ENCODE results near the gene MMP23B.
"Not testable (repeated sequence)": the region's sequence is repeated elsewhere in the genome, so short reads cannot be mapped to it uniquely, and the experiment has no call there.

MMP23B gene

DNA sequence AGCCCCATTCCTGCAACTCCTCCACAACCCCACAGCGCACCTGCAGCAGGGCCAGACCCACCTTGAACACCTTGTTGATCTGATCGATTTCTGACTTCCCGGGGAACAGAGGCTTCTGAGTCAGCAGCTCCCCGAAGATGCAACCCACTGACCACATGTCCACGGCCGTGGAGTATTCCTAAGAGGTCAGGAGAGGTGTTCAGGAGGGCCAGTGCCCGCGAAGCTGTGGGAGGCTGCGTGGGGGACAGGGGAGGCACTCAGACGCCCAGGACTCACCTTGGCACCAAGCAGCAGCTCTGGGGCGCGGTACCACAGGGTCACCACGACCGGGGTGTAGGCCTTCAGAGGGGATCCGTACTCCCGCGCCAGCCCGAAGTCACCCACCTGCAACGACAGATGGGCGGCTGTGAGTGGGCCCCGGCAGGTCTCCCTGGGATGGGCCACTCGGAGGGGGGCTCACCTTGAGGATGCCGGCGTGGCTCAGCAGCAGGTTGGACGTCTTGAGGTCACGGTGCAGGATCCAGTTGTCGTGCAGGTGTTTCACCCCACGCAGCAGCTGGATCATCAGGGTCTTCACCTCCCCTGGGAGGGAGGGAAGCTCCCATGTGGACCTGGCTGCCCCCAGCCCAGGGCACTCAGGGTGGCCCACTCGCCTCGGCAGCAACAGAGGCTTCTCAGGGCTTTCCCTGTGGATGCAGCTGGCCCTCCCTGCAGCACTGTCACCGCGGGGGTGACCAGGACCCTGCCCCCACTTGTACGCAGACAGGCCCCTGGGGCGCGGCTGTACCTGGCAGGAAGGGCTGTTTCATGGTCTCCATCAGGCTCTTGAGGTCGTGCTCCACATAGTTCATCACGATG is 4.9 kb downstream of the MMP23B start:
- DNase-seq, result not testable (repeated sequence)

- not testable (repeated sequence) for DNase-seq
Measured at GRCh38 chr1:1637479-1637875, 5.5 kb downstream of the MMP23B start.

- not testable (repeated sequence) for DNase-seq
Measured at GRCh38 chr1:1638528-1638927, 6.6 kb downstream of the MMP23B start.

DNA sequence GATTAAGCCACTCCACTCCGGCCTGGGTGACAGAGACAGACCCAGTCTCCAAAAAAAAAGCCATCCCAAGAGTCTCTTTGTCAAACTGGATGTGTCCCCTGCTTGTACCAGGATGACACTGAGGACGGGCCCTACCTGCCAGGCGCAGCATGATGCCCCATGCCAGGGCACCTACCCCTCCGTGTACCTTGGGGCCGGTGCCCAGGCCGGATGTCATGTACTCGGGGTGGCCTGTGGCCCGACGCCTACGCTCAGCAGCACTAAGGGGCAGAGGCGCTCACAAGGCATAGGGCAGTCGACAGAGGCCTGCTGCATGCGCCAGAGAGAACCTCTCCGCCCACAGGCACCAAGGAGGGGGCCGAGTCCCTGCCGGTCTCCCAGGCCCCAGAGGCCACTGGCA is 7.4 kb downstream of the MMP23B start:
- DNase-seq, result not testable (repeated sequence)

GRCh38 chr1:1640081-1640480 is 8.1 kb downstream of the MMP23B start:
- DNase-seq, result not testable (repeated sequence)

GRCh38 chr1:1640711-1641461 is 8.9 kb downstream of the MMP23B start:
- not testable (repeated sequence) for DNase-seq

- not testable (repeated sequence) for DNase-seq
Measured at GRCh38 chr1:1646326-1646725, 14.4 kb downstream of the MMP23B start.

DNA sequence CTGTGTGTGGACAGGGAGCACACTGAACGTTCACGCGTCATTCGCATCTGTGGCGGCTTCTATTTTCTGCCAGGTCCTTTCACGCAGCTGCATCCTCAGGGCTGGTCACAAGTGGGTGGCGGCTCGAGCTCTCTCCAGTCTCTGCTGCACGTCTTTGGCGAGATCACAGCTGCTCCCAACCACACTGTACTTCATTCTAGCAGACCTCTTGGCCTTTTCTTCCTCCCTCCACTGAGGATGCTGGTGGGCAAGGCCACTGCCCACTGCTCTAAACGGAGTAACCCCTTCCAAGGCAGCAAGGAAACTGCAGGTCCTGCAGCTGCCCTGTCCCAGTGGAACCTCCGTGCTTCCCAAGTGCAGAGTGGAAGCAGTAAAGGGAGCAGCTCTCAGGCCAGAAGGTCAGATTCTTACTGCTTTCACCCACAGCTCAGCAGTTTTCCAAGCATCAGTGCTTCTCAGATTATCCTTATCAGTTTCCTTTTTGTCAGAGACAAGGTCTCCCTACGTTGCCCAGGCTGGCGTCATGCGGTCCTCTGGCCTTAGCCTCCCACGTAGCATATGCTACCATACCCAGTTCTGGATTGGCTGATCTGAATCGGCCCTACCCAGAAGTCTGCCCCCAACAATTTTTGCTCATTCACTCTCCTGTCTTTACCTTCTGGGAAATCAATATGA is 15.7 kb downstream of the MMP23B start:
- not testable (repeated sequence) for DNase-seq

- not testable (repeated sequence) for DNase-seq
Measured at GRCh38 chr1:1648265-1648664, 16.3 kb downstream of the MMP23B start.

DNA sequence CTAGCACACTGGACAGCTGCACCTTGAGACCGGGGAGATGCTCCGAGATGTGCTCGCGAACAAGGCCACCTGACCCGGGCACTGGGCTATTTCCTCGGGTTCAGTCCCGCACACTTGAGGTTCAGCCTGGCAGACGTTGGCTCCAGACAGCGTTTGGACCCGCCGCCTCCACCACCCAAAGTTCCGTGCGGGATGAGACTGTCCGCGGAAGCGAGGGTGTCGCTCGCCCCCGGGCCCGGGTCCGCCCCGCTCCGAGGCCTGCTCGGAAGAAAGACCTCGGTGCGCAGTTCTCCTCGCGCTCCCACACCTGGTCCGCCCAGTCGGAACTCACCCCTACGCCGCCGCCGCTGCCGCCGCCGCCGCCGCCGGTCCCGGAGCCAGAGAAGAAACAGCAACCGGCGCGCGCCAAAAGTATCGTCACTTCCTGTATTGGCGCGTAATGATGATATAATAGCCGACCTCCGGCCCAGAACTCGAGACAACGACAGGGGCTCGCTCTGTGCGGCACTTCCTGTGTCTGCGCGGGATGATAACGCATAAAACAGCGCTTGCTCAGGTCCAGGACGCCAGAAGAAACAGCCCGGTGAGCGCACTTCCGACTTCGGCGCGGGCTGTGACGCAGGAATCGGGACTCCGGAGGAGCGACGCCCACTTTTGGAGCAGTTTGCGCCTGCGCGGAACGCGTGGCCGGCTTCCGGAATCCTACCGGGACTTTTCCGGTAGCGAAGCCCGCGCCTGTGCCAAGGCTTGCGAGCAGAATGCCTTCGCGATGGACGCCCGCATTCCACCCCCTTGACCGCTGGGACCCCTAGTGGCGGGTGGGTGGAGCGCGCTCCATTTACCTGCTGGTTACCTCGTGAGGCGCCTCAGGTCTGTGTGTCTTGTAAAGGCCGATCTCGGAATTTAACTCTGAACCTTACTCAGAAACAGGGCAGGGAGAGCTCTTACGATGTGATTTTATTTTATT is 26.9 kb downstream of the MMP23B start, which contains the start of gene CDK11B:
Gene CDK11B (minus strand): TSS at position 422 of the 967 bp plus-strand sequence. CDS start 1,519 bp downstream, outside the sequence.
- peak; percentile 77 for DNase-seq

GRCh38 chr1:1662392-1662791 is 30.4 kb downstream of the MMP23B start:
- DNase-seq, result not testable (repeated sequence)

DNA sequence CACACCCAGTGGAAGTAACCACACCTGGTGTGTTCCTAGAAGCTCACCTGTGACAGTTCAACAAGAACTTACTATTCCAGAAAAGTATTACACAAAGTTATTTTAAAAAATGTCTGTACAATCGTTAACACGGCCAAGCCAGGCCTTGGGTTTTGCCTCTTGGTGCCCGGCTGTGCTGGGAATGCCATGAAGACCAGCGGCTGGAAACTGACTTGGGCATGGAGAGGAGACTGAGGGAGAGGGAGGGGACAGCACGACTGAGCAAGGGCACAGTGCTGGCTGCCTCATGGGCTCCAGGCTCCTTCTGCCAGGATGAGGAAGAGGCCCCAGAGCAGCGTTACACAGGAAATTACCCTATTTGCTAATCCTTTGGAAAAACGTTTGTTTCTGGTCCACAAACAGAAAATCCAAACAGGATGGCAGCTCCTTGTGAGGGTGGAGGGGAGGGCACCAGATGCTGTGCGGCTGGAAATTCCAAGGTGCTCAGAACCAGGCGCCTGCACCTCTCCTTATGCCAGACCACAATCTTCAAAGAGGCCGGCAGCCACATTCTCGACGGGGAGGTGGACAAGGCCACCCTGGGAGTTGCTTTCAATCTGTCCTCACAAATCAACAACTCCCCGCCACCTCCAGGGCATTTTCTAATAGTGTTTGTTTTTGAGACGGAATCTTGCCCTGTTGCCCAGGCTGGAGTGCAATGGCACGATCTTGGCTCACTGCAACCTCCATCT is 31.0 kb downstream of the MMP23B start:
- DNase-seq, result not testable (repeated sequence)

GRCh38 chr1:1664318-1664717 is 32.3 kb downstream of the MMP23B start:
- not testable (repeated sequence) for DNase-seq

- no peak for DNase-seq
Measured at GRCh38 chr1:1664941-1665814, 33.2 kb downstream of the MMP23B start.

DNA sequence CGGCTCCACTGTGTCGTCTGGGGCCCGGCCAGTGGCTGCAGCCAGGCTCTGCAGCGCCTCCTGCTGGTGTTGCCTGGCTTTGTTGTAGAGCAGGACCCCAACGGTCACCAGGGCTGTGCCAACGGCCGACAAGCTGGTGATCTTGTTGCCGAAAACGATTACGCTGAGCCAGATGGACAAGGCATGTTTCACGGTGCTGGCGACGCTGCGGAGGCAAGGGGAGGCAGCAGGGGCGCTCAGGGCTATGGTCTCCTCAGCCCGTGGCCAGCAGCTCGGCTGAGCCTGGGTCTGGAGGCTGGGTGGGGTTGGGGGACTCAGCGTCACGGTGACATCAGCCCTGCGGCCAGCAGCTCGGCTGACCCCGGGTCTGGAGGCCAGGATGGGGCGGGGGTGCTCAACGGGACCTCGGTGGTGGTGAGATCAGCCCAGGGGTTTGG is 33.9 kb downstream of the MMP23B start:
- no peak for DNase-seq

DNA sequence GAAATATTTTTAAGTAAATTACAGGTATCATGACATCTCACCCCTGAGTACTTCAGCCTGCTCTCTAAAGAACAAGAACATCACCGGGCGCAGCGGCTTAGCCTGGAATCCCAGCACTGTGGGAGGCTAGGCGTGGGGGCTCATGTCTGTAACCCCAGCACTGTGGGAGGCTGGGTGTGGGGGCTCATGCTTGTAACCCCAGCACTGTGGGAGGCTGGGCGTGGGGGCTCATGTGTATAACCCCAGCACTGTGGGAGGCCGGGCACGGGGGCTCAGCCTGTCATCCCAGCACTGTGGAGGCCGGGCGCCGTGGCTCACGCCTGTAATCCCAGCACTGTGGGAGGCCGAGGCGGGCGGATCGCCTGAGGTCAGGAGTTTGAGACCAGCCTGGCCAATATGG is 34.6 kb downstream of the MMP23B start:
- no peak for DNase-seq

DNA sequence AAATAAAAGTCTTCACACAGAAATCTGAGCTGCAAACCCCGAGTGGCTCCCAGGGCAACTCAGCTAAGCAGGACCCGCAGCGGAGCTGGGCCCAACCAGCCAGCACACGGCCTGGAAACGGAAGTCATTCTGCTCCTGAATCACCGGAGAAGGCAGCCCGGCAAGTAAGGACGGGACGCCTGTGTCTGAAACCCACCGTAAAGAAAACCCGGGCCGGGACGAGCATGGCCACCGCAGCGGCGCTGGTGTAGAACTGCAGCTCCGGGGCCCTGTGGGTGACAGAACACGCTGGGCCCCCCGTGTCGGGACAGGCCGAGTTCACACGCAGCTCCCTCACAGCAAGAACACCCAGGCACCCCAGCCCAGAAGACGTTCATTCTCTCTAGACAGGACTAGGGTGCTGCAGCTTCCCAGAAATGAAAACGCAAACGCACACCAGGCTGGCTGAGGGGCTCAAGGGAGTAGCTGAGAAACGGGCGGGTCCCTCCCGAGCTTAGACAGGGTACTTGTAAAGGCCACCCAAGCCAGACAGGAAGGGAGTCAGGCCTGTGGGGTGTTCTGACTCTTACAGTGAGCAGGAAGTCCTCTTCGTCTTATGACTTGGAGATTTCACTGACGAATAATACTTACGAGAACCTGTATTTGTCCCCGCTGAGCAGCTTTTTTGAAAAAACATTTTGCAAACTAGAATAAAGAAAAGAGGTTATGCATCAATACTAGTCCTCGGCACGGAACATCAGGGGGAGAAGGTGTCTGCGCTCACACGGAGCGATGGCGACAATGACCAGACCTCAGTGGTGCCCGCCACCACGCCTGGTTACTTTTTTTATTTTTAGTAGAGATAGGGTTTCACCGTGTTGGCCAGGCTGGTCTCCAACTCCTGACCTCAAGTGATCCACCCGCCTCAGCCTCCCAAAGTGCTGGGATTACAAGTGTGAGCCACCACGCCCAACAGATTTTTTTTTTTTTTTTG is 37.8 kb downstream of the MMP23B start:
- DNase-seq, result no peak

- DNase-seq, result no peak
Measured at GRCh38 chr1:1670866-1671265, 38.9 kb downstream of the MMP23B start.

Data from NCI-H1436 (cell line).